Measurements from ENCODE around the gene EML4. TPM values are rescaled to one million over a fixed set of nuclear protein-coding genes. Genes with fewer than 3 reads are reported as not detected.
"Not testable (repeated sequence)": the region's sequence is repeated elsewhere in the genome, so short reads cannot be mapped to it uniquely, and the experiment has no call there.

The EML4 gene
- total RNA-seq, 1 donor from 2014 or later = 41.1 TPM

- Mint-ChIP-seq H3K4me3 (ENCODE audit: unreplicated experiment) (no peak overlapping the region), H3K4me1 (ENCODE audit: unreplicated experiment) (no peaks in the 10 kb centered on the region), H3K36me3 (ENCODE audit: unreplicated experiment) (peaks cover 50% of the 10 kb centered on the region), H3K9me3 (ENCODE audit: unreplicated experiment) (no peaks in the 10 kb centered on the region), H3K27ac (ENCODE audit: unreplicated experiment) (no peak overlapping the region), H3K27me3 (ENCODE audit: unreplicated experiment) (no peaks in the 10 kb centered on the region)
- no peak for TF ChIP-seq CTCF (IDR thresholded peaks at IDR 0.05)
- no peak for DNase-seq (ENCODE audit: extremely low spot score, unreplicated experiment)
Observed at GRCh38 chr2:42334220-42334619, 165.1 kb downstream of the EML4 start.

DNA sequence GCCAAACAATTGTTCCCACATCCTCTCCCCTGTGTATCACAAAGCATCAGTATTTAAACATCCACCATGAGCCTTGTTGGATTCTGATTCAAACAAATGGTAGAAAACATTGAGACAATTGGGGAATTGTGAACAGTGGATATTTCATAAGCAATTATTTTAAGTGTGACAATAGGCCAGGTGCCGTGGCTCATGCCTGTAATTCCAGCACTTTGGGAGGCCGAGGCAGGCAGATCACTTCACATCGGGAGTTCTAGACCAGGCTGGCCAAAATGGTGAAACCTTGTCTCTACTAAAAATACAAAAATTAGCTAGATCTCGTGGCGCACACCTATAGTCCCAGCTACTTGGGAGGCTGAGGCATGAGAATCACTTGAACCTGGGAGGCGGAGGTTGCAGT lies 165.7 kb downstream of the EML4 start:
- not testable (repeated sequence) for H3K9me3 Mint-ChIP-seq (ENCODE audit: unreplicated experiment); H3K4me3 Mint-ChIP-seq (ENCODE audit: unreplicated experiment); H3K27ac Mint-ChIP-seq (ENCODE audit: unreplicated experiment); H3K27me3 Mint-ChIP-seq (ENCODE audit: unreplicated experiment); H3K4me1 Mint-ChIP-seq (ENCODE audit: unreplicated experiment); DNase-seq (ENCODE audit: extremely low spot score, unreplicated experiment)
- peaks cover 50% of the 10 kb centered on the region for H3K36me3 Mint-ChIP-seq (ENCODE audit: unreplicated experiment)

- H3K36me3 Mint-ChIP-seq (ENCODE audit: unreplicated experiment) = peaks cover 56% of the 10 kb centered on the region
- H3K27me3 Mint-ChIP-seq (ENCODE audit: unreplicated experiment) = no peaks in the 10 kb centered on the region
- H3K4me3 Mint-ChIP-seq (ENCODE audit: unreplicated experiment) = no peak overlapping the region
- H3K27ac Mint-ChIP-seq (ENCODE audit: unreplicated experiment) = no peak overlapping the region
- no peak for DNase-seq (ENCODE audit: extremely low spot score, unreplicated experiment)
- H3K9me3 Mint-ChIP-seq (ENCODE audit: unreplicated experiment) = no peaks in the 10 kb centered on the region
- TF ChIP-seq CTCF (IDR thresholded peaks at IDR 0.05) = no peak
- no peaks in the 10 kb centered on the region for H3K4me1 Mint-ChIP-seq (ENCODE audit: unreplicated experiment)
Observed at GRCh38 chr2:42335514-42336104, 166.5 kb downstream of the EML4 start.

DNA sequence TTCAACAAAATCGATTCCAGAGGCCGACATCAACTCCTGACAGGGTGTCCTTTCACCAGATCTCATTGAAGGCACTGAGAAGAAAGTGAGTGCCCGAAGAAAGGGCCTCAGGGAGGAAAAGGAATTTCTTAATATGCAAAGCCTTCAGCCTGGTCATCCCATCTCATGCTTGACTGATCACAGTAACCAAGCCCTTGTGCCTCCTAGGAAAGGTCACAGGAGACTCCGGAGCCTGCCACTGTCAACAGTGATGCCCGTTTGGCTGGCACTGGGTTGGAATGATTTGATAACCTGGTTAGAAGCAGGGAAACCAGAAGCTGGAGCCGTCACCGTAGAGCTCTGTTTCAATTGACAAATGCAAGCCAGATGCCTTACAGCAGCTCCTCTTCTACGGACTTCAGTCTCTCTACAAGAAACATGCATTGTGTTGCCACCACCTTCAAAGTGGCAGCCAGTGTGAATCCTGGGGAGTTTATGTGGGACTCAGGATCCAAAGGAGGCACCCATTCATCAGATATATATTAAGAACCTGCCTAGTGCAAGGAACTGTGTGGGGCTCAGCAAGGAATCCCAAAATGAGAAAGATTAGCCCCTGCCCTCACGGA lies 167.3 kb downstream of the EML4 start:
- Mint-ChIP-seq H3K36me3 (ENCODE audit: unreplicated experiment) (peaks cover 60% of the 10 kb centered on the region), H3K27me3 (ENCODE audit: unreplicated experiment) (no peaks in the 10 kb centered on the region), H3K27ac (ENCODE audit: unreplicated experiment) (no peak overlapping the region), H3K4me3 (ENCODE audit: unreplicated experiment) (no peak overlapping the region), H3K9me3 (ENCODE audit: unreplicated experiment) (no peaks in the 10 kb centered on the region), H3K4me1 (ENCODE audit: unreplicated experiment) (peaks cover 2% of the 10 kb centered on the region)
- no peak for TF ChIP-seq CTCF (IDR thresholded peaks at IDR 0.05)
- DNase-seq (ENCODE audit: extremely low spot score, unreplicated experiment) = no peak

GRCh38 chr2:42337356-42337820 lies 168.2 kb downstream of the EML4 start:
- H3K27ac Mint-ChIP-seq (ENCODE audit: unreplicated experiment) = no peak overlapping the region
- H3K9me3 Mint-ChIP-seq (ENCODE audit: unreplicated experiment) = no peaks in the 10 kb centered on the region
- no peak for DNase-seq (ENCODE audit: extremely low spot score, unreplicated experiment)
- peaks cover 10% of the 10 kb centered on the region for H3K4me1 Mint-ChIP-seq (ENCODE audit: unreplicated experiment)
- no peaks in the 10 kb centered on the region for H3K27me3 Mint-ChIP-seq (ENCODE audit: unreplicated experiment)
- no peak overlapping the region for H3K4me3 Mint-ChIP-seq (ENCODE audit: unreplicated experiment)
- peaks cover 55% of the 10 kb centered on the region for H3K36me3 Mint-ChIP-seq (ENCODE audit: unreplicated experiment)
- TF ChIP-seq CTCF (IDR thresholded peaks at IDR 0.05) = no peak
